22Rv1 (cell line): ENCODE results near the gene ATP8B1.

Source experiments
- ZFX ChIP-seq: fragments of 450-650 bp; IDR thresholded peaks from 2 replicates; pipeline ENCODE4 v1.6.1; 2017; ENCODE audit warnings: antibody characterized with exemption, borderline replicate concordance
- TF ChIP-seq, protein P1 (sequence below): fragments of 450-650 bp; IDR thresholded peaks from 2 replicates; pipeline ENCODE4 v1.5.1; 2017; ENCODE audit warnings: mild to moderate bottlenecking

DNA sequence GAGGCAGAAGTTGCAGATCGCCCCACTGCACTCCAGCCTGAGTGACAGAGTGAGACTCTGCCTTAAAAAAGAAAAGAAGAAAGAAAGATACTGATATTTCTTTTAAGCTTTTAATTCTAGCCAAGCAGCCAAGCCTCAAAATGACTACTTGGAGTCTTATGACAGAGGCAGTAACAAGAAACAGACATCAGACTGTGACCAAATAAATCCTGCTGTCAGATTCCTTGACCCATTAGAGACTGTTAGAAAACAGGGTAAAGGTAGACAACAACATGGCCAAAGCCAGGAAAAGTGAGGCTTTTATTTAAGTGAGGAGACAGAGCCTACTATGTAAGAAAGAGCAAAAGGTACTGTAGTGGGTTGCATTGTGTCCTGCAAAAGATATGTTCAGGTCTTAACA is 98.1 kb downstream of the ATP8B1 start:
- TF ChIP-seq, protein P1, sequence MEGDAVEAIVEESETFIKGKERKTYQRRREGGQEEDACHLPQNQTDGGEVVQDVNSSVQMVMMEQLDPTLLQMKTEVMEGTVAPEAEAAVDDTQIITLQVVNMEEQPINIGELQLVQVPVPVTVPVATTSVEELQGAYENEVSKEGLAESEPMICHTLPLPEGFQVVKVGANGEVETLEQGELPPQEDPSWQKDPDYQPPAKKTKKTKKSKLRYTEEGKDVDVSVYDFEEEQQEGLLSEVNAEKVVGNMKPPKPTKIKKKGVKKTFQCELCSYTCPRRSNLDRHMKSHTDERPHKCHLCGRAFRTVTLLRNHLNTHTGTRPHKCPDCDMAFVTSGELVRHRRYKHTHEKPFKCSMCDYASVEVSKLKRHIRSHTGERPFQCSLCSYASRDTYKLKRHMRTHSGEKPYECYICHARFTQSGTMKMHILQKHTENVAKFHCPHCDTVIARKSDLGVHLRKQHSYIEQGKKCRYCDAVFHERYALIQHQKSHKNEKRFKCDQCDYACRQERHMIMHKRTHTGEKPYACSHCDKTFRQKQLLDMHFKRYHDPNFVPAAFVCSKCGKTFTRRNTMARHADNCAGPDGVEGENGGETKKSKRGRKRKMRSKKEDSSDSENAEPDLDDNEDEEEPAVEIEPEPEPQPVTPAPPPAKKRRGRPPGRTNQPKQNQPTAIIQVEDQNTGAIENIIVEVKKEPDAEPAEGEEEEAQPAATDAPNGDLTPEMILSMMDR = no peak
- no peak for TF ChIP-seq ZFX
